Calu3 (cell line): ENCODE results near the gene GPR146. TPM values are rescaled to one million over a fixed set of nuclear protein-coding genes. Genes with fewer than 3 reads are reported as not detected.

Source experiments
- BruUV-seq: library from RNA; stranded (reverse); fragments of 400-500 nt; replicated peaks from 2 replicates; lab custom pipeline; 2021; lab: Mats Ljungman, UMichigan
- CTCF ChIA-PET: fragments of 300-600 bp; sonication (Branson Sonifier 250); formaldehyde crosslinking; loops from one replicate; lab custom pipeline; 2022; ENCODE audit warnings: antibody characterized with exemption; lab: Charles Lee
- DNase-seq: peaks from one replicate; pipeline ENCODE4 v3.0.0; 2022
- H3K27ac Mint-ChIP-seq: one replicate; pipeline ENCODE4 v1.8.0; 2022; ENCODE audit warnings: mixed read lengths; ENCODE audit not compliant: unreplicated experiment
- H3K27me3 Mint-ChIP-seq: one replicate; pipeline ENCODE4 v1.8.0; 2022; ENCODE audit warnings: mixed read lengths; ENCODE audit not compliant: unreplicated experiment
- H3K36me3 Mint-ChIP-seq: one replicate; pipeline ENCODE4 v1.8.0; 2022; ENCODE audit warnings: mild to moderate bottlenecking, moderate library complexity, mixed read lengths; ENCODE audit not compliant: insufficient read depth, unreplicated experiment
- H3K4me1 Mint-ChIP-seq: one replicate; pipeline ENCODE4 v1.8.0; 2022; ENCODE audit warnings: mild to moderate bottlenecking, low read depth, mixed read lengths; ENCODE audit not compliant: unreplicated experiment
- H3K4me3 Mint-ChIP-seq: one replicate; pipeline ENCODE4 v1.8.0; 2022; ENCODE audit warnings: mild to moderate bottlenecking, low read depth, moderate library complexity, mixed read lengths; ENCODE audit not compliant: unreplicated experiment
- H3K9me3 Mint-ChIP-seq: one replicate; pipeline ENCODE4 v1.8.0; 2022; ENCODE audit warnings: low read depth, mixed read lengths; ENCODE audit not compliant: unreplicated experiment
- intact Hi-C: fragments of 100-400 bp; cut with micrococcal nuclease; formaldehyde crosslinking; loops from one replicate; pipeline ENCODE4 v1.10.0; 2022; ENCODE audit not compliant: unreplicated experiment
- total RNA-seq: library from RNA; stranded (reverse); gene quantifications from 2 replicates; pipeline ENCODE4 v1.2.3, GENCODE V29; 2022
- TF ChIP-seq, protein P1 (sequence below): fragments of 200-600 bp; IDR thresholded peaks from one replicate; pipeline ENCODE4 v1.8.0; 2022; ENCODE audit warnings: antibody characterized with exemption; ENCODE audit not compliant: unreplicated experiment

The GPR146 gene
- total RNA-seq, 1 experiment from 2014 or later, result 0.66 TPM

DNA sequence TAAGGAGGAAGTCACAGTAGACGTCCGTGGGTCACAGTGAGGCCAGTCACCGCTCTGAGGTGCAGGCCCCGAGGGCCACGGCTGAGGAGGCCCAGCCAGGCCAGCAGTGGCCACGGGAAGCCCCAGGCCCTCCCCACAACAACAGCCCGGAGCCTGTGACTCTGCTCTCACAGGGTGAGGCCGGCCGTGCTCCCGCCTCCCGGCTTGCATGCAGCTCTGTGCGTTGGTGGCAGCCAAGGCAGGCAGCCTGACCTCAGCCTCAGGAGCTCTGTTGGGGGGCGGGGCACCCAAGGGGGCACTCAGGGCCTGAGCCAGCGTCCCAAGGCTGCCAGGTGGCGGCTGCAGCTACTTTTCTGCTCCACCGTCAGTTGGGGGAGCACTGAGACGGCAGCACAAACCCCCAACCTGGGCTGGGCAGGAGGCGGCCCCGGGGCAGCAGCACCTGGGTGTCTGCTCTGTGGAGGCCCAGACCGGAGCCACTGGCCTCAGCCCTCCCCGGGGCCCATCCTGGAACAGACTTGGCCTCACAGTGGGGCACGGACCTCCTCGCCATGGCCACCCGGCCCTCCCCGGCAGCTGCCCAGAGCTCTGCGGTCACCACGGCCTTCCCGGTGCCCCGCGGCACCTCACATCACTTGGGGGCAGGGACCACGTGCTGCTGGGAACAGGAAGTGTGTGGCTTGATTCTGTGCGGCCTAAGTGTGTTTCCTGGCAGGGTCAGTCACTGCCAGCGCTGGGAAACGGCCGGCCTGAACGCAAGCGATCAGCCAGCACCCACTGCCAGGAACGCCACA is 48.1 kb upstream of the GPR146 start:
- intact Hi-C loops, result no loop called here
- BruUV-seq, result no TSS peak

DNA sequence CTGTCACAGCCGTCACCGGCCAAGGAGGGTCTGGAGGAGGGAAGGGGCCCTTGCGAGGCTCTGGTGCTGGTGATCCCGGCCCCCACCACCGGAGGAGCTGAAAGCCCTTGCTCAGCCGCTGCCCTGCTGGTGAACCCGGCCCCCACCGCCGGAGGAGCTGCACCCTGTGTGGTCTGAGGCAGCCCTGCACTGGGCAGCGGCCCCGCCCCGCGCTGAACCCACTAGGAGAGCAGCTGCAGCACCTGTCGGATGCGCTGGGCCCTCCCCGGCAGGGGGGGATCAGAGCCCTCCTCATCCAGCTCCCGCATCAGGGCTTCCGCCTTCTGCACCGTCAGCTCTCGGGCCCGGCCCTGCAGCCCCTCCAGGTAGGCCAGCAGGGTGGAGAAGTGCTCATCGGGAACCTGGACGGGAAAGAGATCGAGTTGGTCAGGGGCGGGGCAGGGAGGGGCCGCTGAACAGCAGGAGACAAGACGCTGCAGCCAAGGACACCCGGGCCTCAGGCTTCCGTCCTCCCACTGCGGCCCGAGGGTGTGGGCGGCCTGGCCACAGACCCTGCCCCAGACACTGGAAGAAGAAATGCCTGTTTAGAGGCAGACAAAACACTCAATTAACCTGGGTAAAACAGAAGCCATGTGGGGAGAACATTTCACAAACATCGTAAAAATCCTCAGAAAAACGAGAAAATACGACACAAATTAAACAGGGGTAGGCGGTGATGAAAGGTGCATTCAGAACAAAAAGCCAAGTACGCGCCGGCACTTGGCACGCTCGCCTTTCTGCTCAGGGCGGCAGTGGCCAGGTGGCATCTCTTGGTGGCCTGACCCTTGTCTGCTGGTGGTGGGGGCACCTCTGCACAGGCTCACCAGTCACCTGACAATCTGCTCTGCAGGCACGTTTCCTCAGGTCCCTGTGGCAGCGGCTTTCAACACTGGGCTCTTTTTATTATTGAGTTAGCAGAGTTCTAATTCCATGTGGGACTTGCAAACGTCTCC is 46.6 kb upstream of the GPR146 start:
- H3K4me1 Mint-ChIP-seq, result peaks cover 8% of the 10 kb centered on the region
- H3K36me3 Mint-ChIP-seq, result peaks cover 59% of the 10 kb centered on the region
- no peaks in the 10 kb centered on the region for H3K27me3 Mint-ChIP-seq
- no peak for DNase-seq
- BruUV-seq, result no TSS peak
- intact Hi-C loops, result no loop called here
- H3K27ac Mint-ChIP-seq, result no peak overlapping the region
- CTCF ChIA-PET, result interaction anchor here (0.6 to 1.1 kb wide), 2 partner anchors 68 to 335 kb away, joined by 3 to 4 read pairs; no protein-coding TSS in a partner anchor
- H3K9me3 Mint-ChIP-seq, result no peaks in the 10 kb centered on the region
- no peak overlapping the region for H3K4me3 Mint-ChIP-seq
- TF ChIP-seq, protein P1, sequence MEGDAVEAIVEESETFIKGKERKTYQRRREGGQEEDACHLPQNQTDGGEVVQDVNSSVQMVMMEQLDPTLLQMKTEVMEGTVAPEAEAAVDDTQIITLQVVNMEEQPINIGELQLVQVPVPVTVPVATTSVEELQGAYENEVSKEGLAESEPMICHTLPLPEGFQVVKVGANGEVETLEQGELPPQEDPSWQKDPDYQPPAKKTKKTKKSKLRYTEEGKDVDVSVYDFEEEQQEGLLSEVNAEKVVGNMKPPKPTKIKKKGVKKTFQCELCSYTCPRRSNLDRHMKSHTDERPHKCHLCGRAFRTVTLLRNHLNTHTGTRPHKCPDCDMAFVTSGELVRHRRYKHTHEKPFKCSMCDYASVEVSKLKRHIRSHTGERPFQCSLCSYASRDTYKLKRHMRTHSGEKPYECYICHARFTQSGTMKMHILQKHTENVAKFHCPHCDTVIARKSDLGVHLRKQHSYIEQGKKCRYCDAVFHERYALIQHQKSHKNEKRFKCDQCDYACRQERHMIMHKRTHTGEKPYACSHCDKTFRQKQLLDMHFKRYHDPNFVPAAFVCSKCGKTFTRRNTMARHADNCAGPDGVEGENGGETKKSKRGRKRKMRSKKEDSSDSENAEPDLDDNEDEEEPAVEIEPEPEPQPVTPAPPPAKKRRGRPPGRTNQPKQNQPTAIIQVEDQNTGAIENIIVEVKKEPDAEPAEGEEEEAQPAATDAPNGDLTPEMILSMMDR, result no peak

More for the DNA sequence above, 48.1 kb upstream of the GPR146 start:
- peaks cover 65% of the 10 kb centered on the region for H3K36me3 Mint-ChIP-seq
- TF ChIP-seq, protein P1, result peak; percentile 11
- H3K27me3 Mint-ChIP-seq, result no peaks in the 10 kb centered on the region
- H3K4me3 Mint-ChIP-seq, result no peak overlapping the region
- H3K27ac Mint-ChIP-seq, result no peak overlapping the region
- H3K9me3 Mint-ChIP-seq, result no peaks in the 10 kb centered on the region
- H3K4me1 Mint-ChIP-seq, result peaks cover 9% of the 10 kb centered on the region
- no peak for DNase-seq
- CTCF ChIA-PET, result interaction anchor here (4.4 kb wide), 1 partner anchor 70 kb away, joined by 153 read pairs; no protein-coding TSS in a partner anchor

DNA sequence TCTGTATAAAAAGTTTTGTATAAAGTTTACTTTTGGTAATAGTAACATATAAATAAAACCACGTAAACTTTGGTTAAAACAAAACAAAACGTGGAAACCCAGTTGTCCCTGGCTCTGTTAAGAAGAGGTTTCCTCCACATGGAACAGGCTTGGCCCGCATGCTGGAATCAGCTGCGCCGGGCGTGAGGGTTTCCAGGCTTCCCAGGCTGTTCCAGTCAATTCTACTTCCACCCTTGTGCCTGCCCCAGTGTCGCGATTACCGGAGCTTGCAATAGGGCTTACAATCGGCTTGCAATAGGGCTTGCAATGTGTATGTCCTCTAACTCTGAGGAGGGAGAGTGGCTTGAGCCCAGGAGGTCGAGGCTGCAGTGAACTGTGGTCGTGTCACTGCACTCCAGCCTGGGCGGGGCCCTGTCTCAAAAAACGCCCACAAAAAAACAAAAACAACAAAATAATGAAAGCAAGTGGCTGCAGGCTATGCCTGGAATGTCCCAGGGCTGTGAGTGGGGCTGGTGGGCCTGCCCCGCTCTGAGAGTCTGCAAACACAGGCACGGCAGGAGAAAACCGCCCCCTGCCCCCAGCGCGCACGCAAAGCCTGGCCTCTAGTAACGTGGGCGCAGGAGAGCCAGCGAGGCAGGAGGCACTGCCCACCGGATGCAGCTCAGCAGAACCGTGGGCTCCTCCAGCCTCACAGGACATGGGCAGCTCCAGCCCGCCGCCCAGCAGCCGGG is 45.0 kb upstream of the GPR146 start:
- H3K4me3 Mint-ChIP-seq, result no peak overlapping the region
- intact Hi-C loops, result no loop called here
- H3K9me3 Mint-ChIP-seq, result no peaks in the 10 kb centered on the region
- TF ChIP-seq, protein P1, result no peak
- H3K4me1 Mint-ChIP-seq, result no peaks in the 10 kb centered on the region
- no TSS peak for BruUV-seq
- peaks cover 51% of the 10 kb centered on the region for H3K36me3 Mint-ChIP-seq
- no peak for DNase-seq
- H3K27me3 Mint-ChIP-seq, result no peaks in the 10 kb centered on the region
- H3K27ac Mint-ChIP-seq, result no peak overlapping the region
- CTCF ChIA-PET, result no interaction called here
